Activated T-cell treated with anti-CD3 and anti-CD28 coated beads for 48 hours (primary cell): ENCODE data around the gene COL21A1.
"Not testable (repeated sequence)": the region's sequence is repeated elsewhere in the genome, so short reads cannot be mapped to it uniquely, and the experiment has no call there.

ENCODE experiments used
- DNase-seq: peaks from one replicate; pipeline ENCODE4 v3.0.0-alpha.2; 2020; ENCODE audit warnings: low read depth

Gene COL21A1

GRCh38 chr6:56047931-56048540 lies 199.3 kb downstream of the COL21A1 start:
- DNase-seq, result no peak

- no peak for DNase-seq
These were observed 200.8 kb downstream of the COL21A1 start for GRCh38 chr6:56046576-56046975.

DNA sequence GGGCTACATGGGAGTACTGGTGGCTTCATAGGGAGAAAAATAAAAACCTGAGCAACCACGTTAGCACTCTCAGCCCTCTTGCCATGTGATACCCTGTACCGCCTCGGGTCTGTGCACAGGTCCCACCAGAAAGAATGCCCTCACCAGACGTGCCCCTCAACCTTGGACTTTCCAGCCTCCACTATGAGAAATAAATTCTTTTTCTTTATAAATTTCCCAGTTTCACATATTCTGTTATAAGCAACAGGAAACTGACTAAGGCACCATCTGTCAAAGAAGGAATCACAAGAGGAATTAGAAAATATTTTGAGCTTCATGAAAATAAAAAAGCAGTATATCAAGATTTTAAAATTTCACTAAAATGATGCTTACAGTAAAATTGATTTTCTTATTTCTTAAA lies 203.6 kb downstream of the COL21A1 start:
- DNase-seq, result no peak

GRCh38 chr6:56043076-56043475 lies 204.3 kb downstream of the COL21A1 start:
- no peak for DNase-seq

DNA sequence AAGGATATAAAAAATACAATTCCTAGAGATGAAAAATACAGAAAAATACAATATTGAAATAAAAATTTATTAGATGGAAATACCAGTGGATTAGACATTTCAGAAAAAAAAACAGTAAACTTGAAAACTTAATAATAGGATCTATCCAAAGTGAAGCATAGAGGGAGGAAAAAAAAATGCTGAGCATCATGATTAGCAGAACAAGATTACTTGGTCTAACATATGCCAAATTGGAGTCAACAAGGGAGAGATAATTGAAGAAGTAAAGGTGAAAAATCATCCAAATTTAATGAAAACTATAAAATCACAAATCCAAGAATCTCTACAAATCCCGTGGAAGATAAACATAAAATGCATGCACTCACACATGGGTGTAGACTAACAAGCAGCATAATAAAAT lies 205.8 kb downstream of the COL21A1 start:
- no peak for DNase-seq

- no peak for DNase-seq
These were observed 206.5 kb downstream of the COL21A1 start for GRCh38 chr6:56040889-56041301.

- DNase-seq, result no peak
These were observed 207.2 kb downstream of the COL21A1 start for GRCh38 chr6:56040223-56040622.

- no peak for DNase-seq
These were observed 208.6 kb downstream of the COL21A1 start for GRCh38 chr6:56038764-56039163.

- no peak for DNase-seq
These were observed 209.8 kb downstream of the COL21A1 start for GRCh38 chr6:56037601-56038000.

DNA sequence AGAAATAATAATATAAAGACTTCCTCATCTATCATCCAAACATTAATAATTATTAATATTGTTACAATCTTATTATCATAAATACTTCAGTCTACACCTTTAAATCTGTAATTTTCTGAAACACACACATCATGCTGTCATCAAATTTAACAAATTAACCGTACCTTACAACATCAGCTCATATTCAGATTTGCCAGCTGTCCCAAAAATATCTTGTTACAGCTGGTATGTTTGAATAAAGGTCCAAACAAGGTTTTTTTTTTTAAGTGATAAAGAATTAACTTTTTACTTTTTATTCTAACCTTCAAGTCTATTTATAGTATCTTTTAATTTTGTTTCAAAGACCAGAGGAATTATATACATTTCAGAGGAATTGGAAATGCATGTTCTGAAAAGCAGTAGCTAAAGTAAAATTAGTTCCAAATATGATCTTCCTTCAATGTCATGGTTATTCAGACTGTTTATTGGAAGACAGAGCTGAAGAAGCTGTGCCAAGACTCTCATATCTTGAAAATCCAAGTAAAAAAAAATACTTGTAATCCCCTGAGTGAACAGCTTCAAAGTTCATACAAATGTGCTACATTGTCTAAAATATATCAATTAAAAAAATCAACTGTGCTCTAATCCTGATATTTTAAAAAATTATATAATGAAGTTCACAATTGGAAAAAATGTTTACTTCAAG lies 210.3 kb downstream of the COL21A1 start:
- no peak for DNase-seq

DNA sequence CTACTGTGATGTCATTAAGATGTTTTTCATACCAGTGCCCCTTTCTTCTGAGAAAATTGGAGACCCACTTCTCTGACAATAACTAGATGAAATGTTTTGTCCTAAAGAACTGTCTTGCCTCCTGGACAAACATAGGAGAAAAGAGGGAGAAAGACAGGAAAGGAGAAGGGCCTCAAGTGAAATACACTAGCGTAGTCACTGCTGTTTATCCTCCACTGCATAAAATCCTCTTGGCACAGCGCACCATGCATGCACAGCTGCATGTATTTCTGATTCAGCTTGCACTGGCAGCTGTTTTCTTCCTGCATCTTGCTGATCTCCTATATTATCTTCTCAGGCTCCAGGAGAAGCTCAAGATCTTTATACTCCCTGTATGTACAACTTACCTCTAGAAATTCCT lies 214.0 kb downstream of the COL21A1 start:
- DNase-seq, result no peak

- no peak for DNase-seq
These were observed 214.6 kb downstream of the COL21A1 start for GRCh38 chr6:56032715-56033260.

DNA sequence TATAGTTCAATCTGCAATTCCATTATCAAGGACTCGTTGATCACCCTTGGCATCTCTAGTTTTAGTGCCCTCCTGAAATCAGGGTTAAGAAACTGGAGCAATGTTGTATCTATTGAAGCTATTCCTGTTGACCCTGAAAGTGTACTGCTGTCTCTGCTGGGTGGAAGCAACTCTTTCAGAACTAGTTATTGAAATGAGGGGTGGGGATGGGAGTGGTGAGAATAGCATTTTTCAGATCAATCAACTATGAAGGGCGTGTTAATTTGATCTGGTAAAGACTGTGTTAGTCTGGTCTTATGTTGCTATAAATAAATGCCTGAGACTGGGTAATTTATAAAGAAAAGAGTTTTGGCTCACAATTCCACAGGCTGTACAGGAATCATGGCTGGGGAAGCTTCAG lies 219.5 kb downstream of the COL21A1 start:
- DNase-seq, result no peak

GRCh38 chr6:56026455-56027180 lies 220.8 kb downstream of the COL21A1 start:
- DNase-seq, result no peak

- DNase-seq, result no peak
These were observed 221.6 kb downstream of the COL21A1 start for GRCh38 chr6:56025795-56026194.

DNA sequence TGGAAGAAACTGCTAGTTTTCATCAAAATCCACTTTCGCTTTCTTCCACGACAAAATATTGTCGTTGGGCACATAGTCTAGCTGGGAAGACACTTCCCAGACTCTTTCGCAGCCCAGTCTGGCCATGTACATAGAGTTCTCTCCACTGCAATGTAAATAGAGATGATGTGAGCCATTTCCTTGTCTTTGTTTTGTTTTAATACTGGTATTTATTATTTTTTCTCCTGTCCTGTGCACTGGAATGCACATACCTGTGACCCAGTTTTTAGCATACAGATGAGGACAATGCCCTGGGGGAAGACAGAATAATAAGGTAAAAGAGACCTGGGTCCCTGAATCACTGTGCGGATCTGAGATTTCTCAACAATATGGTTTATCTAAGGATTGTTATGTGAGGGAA lies 222.4 kb downstream of the COL21A1 start:
- no peak for DNase-seq

DNA sequence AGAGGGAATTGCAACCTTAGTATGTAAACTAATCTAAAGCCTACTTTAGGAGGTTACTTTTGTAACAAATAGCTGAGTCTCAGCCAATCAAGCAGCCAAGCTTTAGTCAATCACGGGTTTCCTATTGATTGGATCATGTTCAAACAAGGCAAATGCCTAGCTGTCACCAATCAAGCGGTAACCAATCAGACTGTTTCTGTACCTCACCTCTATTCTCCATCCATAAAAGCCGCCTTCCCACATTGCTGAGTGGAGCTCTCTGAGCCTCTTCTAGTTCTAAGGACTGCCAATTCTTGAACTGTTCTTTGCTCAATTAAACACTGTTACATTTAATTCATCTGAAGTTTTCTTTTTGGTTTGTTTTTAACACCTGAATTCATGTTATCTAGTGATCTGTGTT lies 223.6 kb downstream of the COL21A1 start:
- no peak for DNase-seq

- DNase-seq, result no peak
These were observed 224.7 kb downstream of the COL21A1 start for GRCh38 chr6:56022678-56023077.

DNA sequence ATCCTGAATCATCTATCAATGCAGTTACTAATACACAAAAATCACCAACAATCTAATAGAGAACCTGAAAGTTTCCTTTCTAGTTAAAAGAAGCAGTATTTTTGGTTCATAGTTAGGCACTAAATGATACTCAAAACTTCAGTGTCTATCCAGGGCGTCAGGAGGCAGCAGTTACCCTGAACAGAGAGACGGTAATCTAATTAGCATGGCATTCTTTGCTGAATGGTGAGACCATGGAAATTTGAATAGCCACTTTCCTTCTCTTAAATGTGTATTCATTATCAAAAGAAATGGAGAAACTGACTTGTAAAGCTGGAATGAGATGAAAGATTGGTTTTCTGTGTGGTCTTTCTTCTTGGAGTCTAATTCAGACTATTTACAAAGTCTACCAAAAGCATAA lies 225.4 kb downstream of the COL21A1 start:
- DNase-seq, result no peak

GRCh38 chr6:56019973-56020372 lies 227.4 kb downstream of the COL21A1 start:
- DNase-seq, result no peak

GRCh38 chr6:56017198-56017597 lies 230.2 kb downstream of the COL21A1 start:
- no peak for DNase-seq

DNA sequence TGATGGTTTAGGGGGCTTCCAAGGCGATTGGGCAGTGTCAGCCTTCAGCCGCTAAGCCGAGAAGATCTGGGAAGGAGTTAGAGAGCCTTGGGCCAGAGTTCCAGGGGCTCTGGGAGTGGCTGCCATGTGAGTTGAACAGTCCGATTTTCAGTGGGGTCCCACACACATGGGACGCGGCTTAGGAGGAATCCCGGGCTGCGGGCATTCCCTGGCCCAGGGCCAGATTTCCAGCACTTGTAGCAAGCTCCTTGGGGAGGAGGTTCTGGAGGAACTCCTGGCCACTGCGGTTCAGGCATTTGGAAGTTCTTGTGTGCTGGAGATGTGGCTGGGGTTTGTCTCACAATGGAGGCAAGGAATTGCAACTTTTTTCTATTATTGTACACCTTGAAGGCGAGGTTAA lies 233.3 kb downstream of the COL21A1 start:
- not testable (repeated sequence) for DNase-seq

GRCh38 chr6:56009636-56010035 lies 237.7 kb downstream of the COL21A1 start:
- DNase-seq, result no peak
